H9 (cell line): ENCODE data around the gene SPDYE6. TPM values are rescaled to one million over a fixed set of nuclear protein-coding genes. Genes with fewer than 3 reads are reported as not detected.

Experiments used
- DNase-seq: peaks from one replicate; pipeline ENCODE4 v3.0.0-alpha.2; 2017
- H2AFZ ChIP-seq: one replicate; pipeline ENCODE4 v1.6.1; 2013; ENCODE audit warnings: mild to moderate bottlenecking, low read length, control low read depth, moderate library complexity
- H2AK5ac ChIP-seq: 2 replicates; pipeline ENCODE4 v1.6.1; 2013; ENCODE audit warnings: low read length, control low read depth, mixed read lengths; ENCODE audit not compliant: insufficient read length
- H2BK120ac ChIP-seq: one replicate; pipeline ENCODE4 v1.6.1; 2013; ENCODE audit warnings: low read depth, mild to moderate bottlenecking, low read length, control low read depth, inconsistent platforms; ENCODE audit not compliant: poor library complexity, severe bottlenecking
- H2BK12ac ChIP-seq: 2 replicates; pipeline ENCODE4 v1.6.1; 2013; ENCODE audit warnings: low read length, control low read depth, mixed read lengths, low read depth; ENCODE audit not compliant: insufficient read length
- H2BK15ac ChIP-seq: 2 replicates; pipeline ENCODE4 v1.6.1; 2013; ENCODE audit warnings: low read depth, low read length, control low read depth
- H2BK20ac ChIP-seq: one replicate; pipeline ENCODE4 v1.6.1; 2013; ENCODE audit warnings: low read depth, mild to moderate bottlenecking, low read length, control low read depth, inconsistent platforms; ENCODE audit not compliant: poor library complexity, severe bottlenecking
- H2BK5ac ChIP-seq: 2 replicates; pipeline ENCODE4 v1.6.1; 2013; ENCODE audit warnings: low read length, control low read depth, mixed read lengths; ENCODE audit not compliant: insufficient read length
- H3K14ac ChIP-seq: 2 replicates; pipeline ENCODE4 v1.6.1; 2013; ENCODE audit warnings: low read length, control low read depth; ENCODE audit not compliant: insufficient read depth
- H3K18ac ChIP-seq: 2 replicates; pipeline ENCODE4 v1.6.1; 2013; ENCODE audit warnings: low read depth, mild to moderate bottlenecking, mixed read lengths, low read length, control low read depth; ENCODE audit not compliant: insufficient read length
- H3K23ac ChIP-seq: 2 replicates; pipeline ENCODE4 v1.6.1; 2013; ENCODE audit warnings: low read length, control low read depth, mixed read lengths, low read depth; ENCODE audit not compliant: insufficient read length
- H3K23me2 ChIP-seq: 2 replicates; pipeline ENCODE4 v1.6.1; 2013; ENCODE audit warnings: low read depth, mild to moderate bottlenecking, mixed read lengths, low read length, control low read depth; ENCODE audit not compliant: insufficient read length, poor library complexity, severe bottlenecking
- H3K27ac ChIP-seq: 2 replicates; pipeline ENCODE4 v1.5.1; 2013; ENCODE audit warnings: low read length, control low read depth, mixed read lengths, low read depth; ENCODE audit not compliant: insufficient read length
- H3K27me3 ChIP-seq: 2 replicates; pipeline ENCODE4 v1.6.1; 2013; ENCODE audit warnings: low read length, control low read depth, inconsistent platforms; ENCODE audit not compliant: insufficient read depth
- H3K4ac ChIP-seq: 2 replicates; pipeline ENCODE4 v1.6.1; 2013; ENCODE audit warnings: low read depth, mild to moderate bottlenecking, control low read depth, inconsistent platforms, low read length, moderate library complexity
- H3K4me1 ChIP-seq: 2 replicates; pipeline ENCODE4 v1.6.1; 2013; ENCODE audit warnings: low read length, control low read depth, inconsistent platforms; ENCODE audit not compliant: insufficient read depth
- H3K4me2 ChIP-seq: 2 replicates; pipeline ENCODE4 v1.6.1; 2013; ENCODE audit warnings: low read length, control low read depth, mixed read lengths; ENCODE audit not compliant: insufficient read length, insufficient read depth
- H3K56ac ChIP-seq: 2 replicates; pipeline ENCODE4 v1.6.1; 2013; ENCODE audit warnings: low read depth, mild to moderate bottlenecking, mixed read lengths, low read length, control low read depth; ENCODE audit not compliant: insufficient read length
- H3K79me1 ChIP-seq: 2 replicates; pipeline ENCODE4 v1.6.1; 2013; ENCODE audit warnings: low read depth, mild to moderate bottlenecking, moderate library complexity, low read length, control low read depth, inconsistent platforms; ENCODE audit not compliant: insufficient read depth, poor library complexity, severe bottlenecking
- H3K79me2 ChIP-seq: 2 replicates; pipeline ENCODE4 v1.6.1; 2013; ENCODE audit warnings: low read length, control low read depth, inconsistent platforms; ENCODE audit not compliant: insufficient read depth
- H3K9ac ChIP-seq: 2 replicates; pipeline ENCODE4 v1.6.1; 2013; ENCODE audit warnings: low read length, control low read depth, mixed read lengths; ENCODE audit not compliant: insufficient read length; ENCODE audit errors: extremely low read depth
- H3K9me3 ChIP-seq: one replicate; pipeline ENCODE4 v1.6.1; 2013; ENCODE audit warnings: low read depth, low read length, inconsistent platforms; ENCODE audit not compliant: control insufficient read depth
- H3T11ph ChIP-seq: one replicate; pipeline ENCODE4 v1.6.1; 2013; ENCODE audit warnings: mild to moderate bottlenecking, low read length, control low read depth, inconsistent platforms
- H4K20me1 ChIP-seq: one replicate; pipeline ENCODE4 v1.6.1; 2013; ENCODE audit not compliant: control insufficient read depth, insufficient read length, insufficient read depth
- H4K5ac ChIP-seq: 2 replicates; pipeline ENCODE4 v1.6.1; 2013; ENCODE audit warnings: low read depth, mild to moderate bottlenecking, mixed read lengths, low read length, control low read depth; ENCODE audit not compliant: insufficient read length
- H4K8ac ChIP-seq: replicated peaks from 2 replicates; pipeline ENCODE4 v1.6.1; 2013; ENCODE audit warnings: low read length, control low read depth, mixed read lengths, low read depth; ENCODE audit not compliant: insufficient read length
- H4K91ac ChIP-seq: 2 replicates; pipeline ENCODE4 v1.6.1; 2013; ENCODE audit warnings: low read depth, mild to moderate bottlenecking, moderate library complexity, mixed read lengths, low read length, control low read depth; ENCODE audit not compliant: insufficient read length
- H3K27ac Mint-ChIP-seq, 3 experiments: 2 replicates in 2 of 3; 3 replicates in 1 of 3; pipeline ENCODE4 v1.8.0; 2020 to 2021; ENCODE audit warnings: mixed read lengths in 3 of 3, mild to moderate bottlenecking in 1 of 3, moderate library complexity in 1 of 3
- H3K27me3 Mint-ChIP-seq: 2 replicates; pipeline ENCODE4 v1.8.0; 2021; ENCODE audit warnings: low read depth, mild to moderate bottlenecking, moderate library complexity, mixed read lengths
- H3K36me3 Mint-ChIP-seq, 3 experiments: 2 replicates in 2 of 3; 3 replicates in 1 of 3; pipeline ENCODE4 v1.8.0; 2020 to 2021; ENCODE audit warnings: low read depth in 3 of 3, mixed read lengths in 3 of 3; ENCODE audit not compliant: insufficient read depth in 1 of 3
- H3K4me1 Mint-ChIP-seq, 2 experiments: 2 replicates each; pipeline ENCODE4 v1.8.0; 2020; ENCODE audit warnings: mixed read lengths in 2 of 2
- H3K4me3 Mint-ChIP-seq, 2 experiments: 2 replicates in 1 of 2; 3 replicates in 1 of 2; pipeline ENCODE4 v1.8.0; 2020 to 2021; ENCODE audit warnings: mild to moderate bottlenecking in 2 of 2, mixed read lengths in 2 of 2, moderate library complexity in 1 of 2
- H3K9me3 Mint-ChIP-seq, 2 experiments: 2 replicates in 1 of 2; 3 replicates in 1 of 2; pipeline ENCODE4 v1.8.0; 2020; ENCODE audit warnings: mild to moderate bottlenecking in 2 of 2, mixed read lengths in 2 of 2, moderate library complexity in 1 of 2
- CTCF ChIP-seq: fragments of 200-600 bp; sonication (generic); conservative IDR thresholded peaks from 3 replicates; pipeline ENCODE4 v1.8.0; 2021; ENCODE audit warnings: antibody characterized with exemption, mild to moderate bottlenecking
- WGBS: extraction: QIAGEN DNeasy Blood & Tissue Kit; methylation state at CpG from one replicate; pipeline ENCODE4 v1.1.7; 2013; ENCODE audit warnings: missing lambda C conversion rate, low lambda C conversion rate, mixed read lengths; ENCODE audit not compliant: insufficient read length; ENCODE audit errors: extremely low coverage; 5-methylcytosine and 5-hydroxymethylcytosine counted together
- total RNA-seq: library from RNA; stranded (reverse); gene quantifications from 2 replicates; pipeline ENCODE4 v1.2.1, GENCODE V29; 2021

Gene SPDYE6
- total RNA-seq, 1 experiment from 2014 or later = not detected

- Histone ChIP-seq H2BK20ac (no peak overlapping the region), H3K79me1 (no peaks in the 10 kb centered on the region), H3K4me2 (no peak overlapping the region), H2BK12ac (no peak overlapping the region), H3K23ac (no peak overlapping the region), H4K8ac (no peak overlapping the region), H3K4me1 (no peaks in the 10 kb centered on the region; the same call in 1 of the 2 replicates), H3K79me2 (no peaks in the 10 kb centered on the region), H2BK120ac (no peak overlapping the region), H3K9me3 (no peaks in the 10 kb centered on the region), H3K23me2 (no peaks in the 10 kb centered on the region), H4K20me1 (no peaks in the 10 kb centered on the region), H3K14ac (no peak overlapping the region), H3K27me3 (no peaks in the 10 kb centered on the region), H4K91ac (no peak overlapping the region), H3K27ac (no peak overlapping the region), H3K9ac (no peak overlapping the region), H2BK15ac (no peak overlapping the region), H2BK5ac (no peak overlapping the region), H3K4ac (no peak overlapping the region), H3K18ac (no peak overlapping the region), H2AK5ac (no peak overlapping the region), H4K5ac (no peak overlapping the region), H3T11ph (no peak overlapping the region), H3K56ac (no peak overlapping the region), H2AFZ (no peak overlapping the region)
- Mint-ChIP-seq H3K36me3 (peaks cover 0 to 22% (median 8%) of the 10 kb centered on the region in 3 experiments; a peak in 6 of 7 replicates), H3K27me3 (no peaks in the 10 kb centered on the region; the same call in 1 of the 2 replicates), H3K4me1 (peaks cover 9 to 10% of the 10 kb centered on the region in 2 experiments), H3K27ac (peak overlapping the region in 2 of 3 experiments; percentile 79 to 92; a peak in 3 of 7 replicates), H3K4me3 (no peak overlapping the region), H3K9me3 (no peaks in the 10 kb centered on the region)
- DNase-seq = peak; percentile 76
- no CpG with 5 or more reads among the region's 17 CpGs for WGBS
- no peak for TF ChIP-seq CTCF
These were observed 49.1 kb downstream of the SPDYE6 start for GRCh38 chr7:102306916-102307677.
